Glutamatergic neuron (in vitro differentiated cells): ENCODE data around the gene SPPL2C. TPM values are rescaled to one million over a fixed set of nuclear protein-coding genes. Genes with fewer than 3 reads are reported as not detected.

ENCODE experiments used
- DNase-seq: peaks from one replicate; pipeline ENCODE4 v3.0.0; 2022
- H3K27ac Mint-ChIP-seq: one replicate; pipeline ENCODE4 v1.8.0; 2020; ENCODE audit warnings: mild to moderate bottlenecking, mixed read lengths, inconsistent platforms; ENCODE audit not compliant: unreplicated experiment
- H3K27me3 Mint-ChIP-seq: one replicate; pipeline ENCODE4 v1.8.0; 2020; ENCODE audit warnings: mild to moderate bottlenecking, moderate library complexity, mixed read lengths, inconsistent platforms; ENCODE audit not compliant: unreplicated experiment
- H3K36me3 Mint-ChIP-seq: one replicate; pipeline ENCODE4 v1.8.0; 2020; ENCODE audit warnings: mild to moderate bottlenecking, mixed read lengths, inconsistent platforms; ENCODE audit not compliant: unreplicated experiment
- H3K4me1 Mint-ChIP-seq: one replicate; pipeline ENCODE4 v1.8.0; 2020; ENCODE audit warnings: mild to moderate bottlenecking, low read depth, mixed read lengths, inconsistent platforms; ENCODE audit not compliant: unreplicated experiment
- H3K4me3 Mint-ChIP-seq: one replicate; pipeline ENCODE4 v1.8.0; 2020; ENCODE audit warnings: mild to moderate bottlenecking, mixed read lengths, inconsistent platforms; ENCODE audit not compliant: unreplicated experiment
- H3K9me3 Mint-ChIP-seq: one replicate; pipeline ENCODE4 v1.8.0; 2020; ENCODE audit warnings: mild to moderate bottlenecking, moderate library complexity, mixed read lengths, inconsistent platforms; ENCODE audit not compliant: unreplicated experiment
- total RNA-seq: library from RNA; stranded (reverse); fragmentation: NEBNext Ultra II Directional; extraction: Animal tissue kit (Norgen Biotek cat#: 25700); gene quantifications from one replicate; pipeline ENCODE4 v1.2.1, GENCODE V29; 2021; ENCODE audit not compliant: unreplicated experiment
- TF ChIP-seq, protein P1 (sequence below): fragments of 200-600 bp; sonication (generic); IDR thresholded peaks from one replicate; pipeline ENCODE4 v1.5.0; 2021; ENCODE audit not compliant: partially characterized antibody, unreplicated experiment

SPPL2C gene
- total RNA-seq, 1 donor from 2014 or later: not detected

DNA sequence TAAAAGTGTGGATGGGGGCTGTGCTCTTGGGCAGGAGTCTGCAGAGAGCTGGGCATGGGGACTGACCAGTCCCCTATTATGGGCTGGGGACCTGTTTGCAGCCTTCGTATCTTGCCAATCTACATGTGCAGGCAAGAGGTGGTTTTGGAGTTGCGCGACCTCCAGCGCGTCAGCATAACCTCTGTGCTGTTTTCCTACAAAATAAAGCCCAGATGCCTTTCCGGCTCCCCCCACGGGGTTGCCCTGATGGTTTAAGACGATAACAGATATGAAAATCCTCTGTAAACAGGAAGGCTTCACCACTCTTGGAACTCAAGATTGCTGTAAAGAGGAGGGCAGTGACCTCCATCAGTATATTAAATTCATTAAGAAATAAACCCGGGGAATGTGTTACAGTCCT lies 16.5 kb upstream of the SPPL2C start:
- Mint-ChIP-seq H3K27me3 (peaks cover 5% of the 10 kb centered on the region), H3K9me3 (peaks cover 4% of the 10 kb centered on the region), H3K36me3 (no peaks in the 10 kb centered on the region), H3K4me1 (no peaks in the 10 kb centered on the region), H3K27ac (no peak overlapping the region), H3K4me3 (no peak overlapping the region)
- TF ChIP-seq, protein P1, sequence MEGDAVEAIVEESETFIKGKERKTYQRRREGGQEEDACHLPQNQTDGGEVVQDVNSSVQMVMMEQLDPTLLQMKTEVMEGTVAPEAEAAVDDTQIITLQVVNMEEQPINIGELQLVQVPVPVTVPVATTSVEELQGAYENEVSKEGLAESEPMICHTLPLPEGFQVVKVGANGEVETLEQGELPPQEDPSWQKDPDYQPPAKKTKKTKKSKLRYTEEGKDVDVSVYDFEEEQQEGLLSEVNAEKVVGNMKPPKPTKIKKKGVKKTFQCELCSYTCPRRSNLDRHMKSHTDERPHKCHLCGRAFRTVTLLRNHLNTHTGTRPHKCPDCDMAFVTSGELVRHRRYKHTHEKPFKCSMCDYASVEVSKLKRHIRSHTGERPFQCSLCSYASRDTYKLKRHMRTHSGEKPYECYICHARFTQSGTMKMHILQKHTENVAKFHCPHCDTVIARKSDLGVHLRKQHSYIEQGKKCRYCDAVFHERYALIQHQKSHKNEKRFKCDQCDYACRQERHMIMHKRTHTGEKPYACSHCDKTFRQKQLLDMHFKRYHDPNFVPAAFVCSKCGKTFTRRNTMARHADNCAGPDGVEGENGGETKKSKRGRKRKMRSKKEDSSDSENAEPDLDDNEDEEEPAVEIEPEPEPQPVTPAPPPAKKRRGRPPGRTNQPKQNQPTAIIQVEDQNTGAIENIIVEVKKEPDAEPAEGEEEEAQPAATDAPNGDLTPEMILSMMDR: no peak
- DNase-seq: no peak

DNA sequence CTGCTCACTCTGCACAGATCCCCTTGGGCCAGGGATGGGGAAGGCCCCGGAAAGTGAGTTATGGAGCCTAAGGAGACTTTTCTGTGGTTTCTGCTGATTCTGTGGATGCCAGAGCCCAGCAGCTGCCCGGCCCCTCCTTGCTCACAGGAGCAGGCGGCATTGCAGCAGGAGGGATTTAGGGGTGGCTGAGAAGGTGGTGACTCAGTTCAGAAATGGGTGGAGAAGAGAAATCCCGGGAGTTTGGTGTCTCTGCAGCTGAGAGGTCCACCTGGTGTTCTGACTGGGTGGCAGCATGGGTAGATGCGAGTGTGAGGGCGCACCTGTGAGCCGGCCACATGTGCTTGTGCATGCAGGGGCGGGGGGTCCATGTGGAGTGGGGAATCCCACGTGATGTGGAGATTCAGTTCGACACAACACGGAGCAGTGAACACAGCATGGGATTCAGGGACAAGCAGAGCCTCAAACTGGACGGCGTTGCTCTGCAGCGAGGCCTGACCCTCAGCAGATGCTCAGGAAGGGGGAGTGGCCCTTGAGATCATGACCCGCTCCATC lies 16.0 kb upstream of the SPPL2C start:
- Mint-ChIP-seq H3K4me1 (no peaks in the 10 kb centered on the region), H3K36me3 (no peaks in the 10 kb centered on the region), H3K27ac (no peak overlapping the region), H3K27me3 (peaks cover 4% of the 10 kb centered on the region), H3K4me3 (no peak overlapping the region), H3K9me3 (peaks cover 4% of the 10 kb centered on the region)
- TF ChIP-seq, protein P1: no peak
- no peak for DNase-seq

DNA sequence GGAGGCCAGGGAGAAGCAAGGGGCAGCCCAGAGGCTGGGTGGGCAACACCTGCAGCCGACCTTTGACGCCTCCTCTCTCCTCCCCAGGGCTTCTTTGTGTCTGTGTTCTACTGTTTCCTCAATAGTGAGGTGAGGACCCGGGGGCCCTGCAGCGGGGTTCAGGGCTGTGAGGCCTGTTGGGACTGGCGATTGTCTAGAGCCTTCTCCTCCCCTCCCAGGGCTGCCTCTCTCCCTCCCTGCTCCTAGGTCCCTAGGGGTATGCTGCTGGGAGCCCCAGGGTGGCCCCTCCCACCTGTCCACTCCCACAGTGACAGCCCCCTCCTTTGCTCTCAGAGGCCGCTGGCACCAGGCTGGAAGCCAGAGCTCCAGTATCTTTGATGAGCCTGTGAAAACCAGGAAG lies 10.8 kb upstream of the SPPL2C start:
- TF ChIP-seq, protein P1: no peak
- H3K36me3 Mint-ChIP-seq: no peaks in the 10 kb centered on the region
- no peaks in the 10 kb centered on the region for H3K4me1 Mint-ChIP-seq
- no peak overlapping the region for H3K4me3 Mint-ChIP-seq
- no peak for DNase-seq
- H3K27me3 Mint-ChIP-seq: peaks cover 4% of the 10 kb centered on the region
- no peak overlapping the region for H3K27ac Mint-ChIP-seq
- H3K9me3 Mint-ChIP-seq: peaks cover 3% of the 10 kb centered on the region

DNA sequence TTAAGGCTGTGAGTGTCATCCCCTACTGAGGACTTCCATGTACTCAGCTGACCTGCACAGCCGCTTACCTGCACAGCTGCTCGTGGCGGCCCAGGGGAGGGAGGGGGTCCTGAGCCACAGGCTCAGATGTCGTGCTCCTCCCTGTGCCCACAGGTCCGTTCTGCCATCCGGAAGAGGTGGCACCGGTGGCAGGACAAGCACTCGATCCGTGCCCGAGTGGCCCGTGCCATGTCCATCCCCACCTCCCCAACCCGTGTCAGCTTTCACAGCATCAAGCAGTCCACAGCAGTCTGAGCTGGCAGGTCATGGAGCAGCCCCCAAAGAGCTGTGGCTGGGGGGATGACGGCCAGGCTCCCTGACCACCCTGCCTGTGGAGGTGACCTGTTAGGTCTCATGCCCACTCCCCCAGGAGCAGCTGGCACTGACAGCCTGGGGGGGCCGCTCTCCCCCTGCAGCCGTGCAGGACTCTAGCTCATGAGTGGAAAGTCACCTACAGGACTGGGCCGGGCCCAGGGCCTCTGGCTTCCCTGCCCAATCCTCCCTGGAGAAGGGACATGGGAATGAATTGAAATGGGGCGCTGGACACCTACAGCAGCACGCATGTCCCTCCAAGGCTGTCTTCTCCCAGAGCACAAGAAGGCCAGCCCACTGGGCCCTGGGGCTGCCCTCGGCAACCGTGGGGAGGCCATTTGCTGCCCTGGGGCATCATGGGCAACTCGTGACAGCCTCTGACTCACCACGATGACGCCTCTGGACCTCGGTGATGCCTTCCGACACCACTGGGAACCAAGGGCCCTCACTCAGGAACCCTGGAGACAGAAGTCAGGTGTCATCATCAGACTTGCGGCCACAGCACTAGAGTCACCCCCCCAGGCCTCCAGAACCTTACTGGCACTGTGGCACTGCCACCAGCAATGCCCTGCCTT lies 9.9 kb upstream of the SPPL2C start:
- TF ChIP-seq, protein P1: no peak
- H3K9me3 Mint-ChIP-seq: peaks cover 3% of the 10 kb centered on the region
- H3K4me3 Mint-ChIP-seq: no peak overlapping the region
- H3K4me1 Mint-ChIP-seq: no peaks in the 10 kb centered on the region
- no peak overlapping the region for H3K27ac Mint-ChIP-seq
- DNase-seq: no peak
- H3K27me3 Mint-ChIP-seq: peaks cover 4% of the 10 kb centered on the region
- H3K36me3 Mint-ChIP-seq: no peaks in the 10 kb centered on the region

DNA sequence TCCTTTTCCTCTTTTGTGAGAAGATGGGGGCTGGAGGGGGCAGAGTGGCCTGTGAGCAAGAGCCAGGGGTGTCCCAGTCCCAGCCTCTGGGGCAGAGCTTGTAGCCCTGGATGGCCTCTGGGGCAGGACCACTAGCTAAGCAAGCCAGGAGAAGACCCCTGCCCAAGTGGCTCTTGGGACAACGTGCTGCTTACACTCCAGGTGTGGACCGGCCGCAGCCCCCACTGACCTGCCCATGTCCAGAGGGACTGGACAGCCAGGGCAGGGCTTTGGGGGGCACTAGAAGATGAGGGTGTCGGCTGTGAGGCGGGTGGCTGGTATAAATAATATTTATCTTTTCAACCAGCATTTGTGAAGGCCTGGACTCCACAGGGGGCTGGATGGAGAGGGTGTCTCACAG lies 9.2 kb upstream of the SPPL2C start:
- Mint-ChIP-seq H3K4me1 (no peaks in the 10 kb centered on the region), H3K4me3 (no peak overlapping the region), H3K27ac (no peak overlapping the region), H3K27me3 (peaks cover 4% of the 10 kb centered on the region), H3K9me3 (peaks cover 1% of the 10 kb centered on the region), H3K36me3 (no peaks in the 10 kb centered on the region)
- no peak for DNase-seq
- TF ChIP-seq, protein P1: no peak
